Retinal pigment epithelial cell (primary cell): ENCODE measurements around the gene PLCB1.

Experiments
- DNase-seq: peaks from one replicate; pipeline ENCODE4 v3.0.0-alpha.2; 2010; ENCODE audit warnings: low read depth
- H3K4me3 ChIP-seq: 2 replicates; pipeline ENCODE4 v1.5.1; 2011; ENCODE audit warnings: mild to moderate bottlenecking, low read length, control low read depth, moderate library complexity
- CTCF ChIP-seq: conservative IDR thresholded peaks from 2 replicates; pipeline ENCODE4 v1.5.1; 2011; ENCODE audit warnings: low read depth, low read length, control low read depth, inconsistent platforms

Gene PLCB1

GRCh38 chr20:8139899-8140298, 7.8 kb downstream of the PLCB1 start:
- no peak for DNase-seq
- no peak overlapping the region for H3K4me3 ChIP-seq
- no peak for TF ChIP-seq CTCF

- no peak for TF ChIP-seq CTCF
- no peak for DNase-seq
- no peak overlapping the region for H3K4me3 ChIP-seq
Measured at GRCh38 chr20:8143474-8143873, 11.4 kb downstream of the PLCB1 start.

GRCh38 chr20:8144282-8145245, 12.5 kb downstream of the PLCB1 start:
- H3K4me3 ChIP-seq: no peak overlapping the region
- DNase-seq: no peak
- TF ChIP-seq CTCF: no peak

GRCh38 chr20:8145246-8146168, 13.4 kb downstream of the PLCB1 start:
- no peak for TF ChIP-seq CTCF
- no peak overlapping the region for H3K4me3 ChIP-seq
- no peak for DNase-seq

- no peak for DNase-seq
- TF ChIP-seq CTCF: no peak
- H3K4me3 ChIP-seq: no peak overlapping the region
Measured at GRCh38 chr20:8147476-8147875, 15.4 kb downstream of the PLCB1 start.

GRCh38 chr20:8148501-8148900, 16.4 kb downstream of the PLCB1 start:
- DNase-seq: no peak
- no peak for TF ChIP-seq CTCF
- H3K4me3 ChIP-seq: no peak overlapping the region
